ENCODE data around the gene SERPINE1. TPM values are rescaled to one million over a fixed set of nuclear protein-coding genes. Genes with fewer than 3 reads are reported as not detected.

The SERPINE1 gene
- total RNA-seq, 1 donor from 2014 or later: 88.2 TPM

GRCh38 chr7:101121991-101122932, 4.6 kb upstream of the SERPINE1 start:
- DNase-seq (ENCODE audit: low read depth in 2 of 2): peak; percentile 74 to 98

GRCh38 chr7:101122933-101123702, 3.8 kb upstream of the SERPINE1 start:
- DNase-seq (ENCODE audit: low read depth in 2 of 2): no peak

GRCh38 chr7:101123703-101124068, 3.2 kb upstream of the SERPINE1 start:
- DNase-seq (ENCODE audit: low read depth in 2 of 2): no peak

GRCh38 chr7:101124376-101125056, 2.4 kb upstream of the SERPINE1 start:
- DNase-seq (ENCODE audit: low read depth in 2 of 2): peak; percentile 89 to 91

GRCh38 chr7:101125989-101126650, 784 bp upstream of the SERPINE1 start:
- peak in 1 of 2 donors; percentile 97 for DNase-seq (ENCODE audit: low read depth in 2 of 2)

GRCh38 chr7:101127460-101128039, 646 bp downstream of the SERPINE1 start:
- DNase-seq (ENCODE audit: low read depth in 2 of 2): no peak

- no peak for DNase-seq (ENCODE audit: low read depth in 2 of 2)
These were observed 1.3 kb downstream of the SERPINE1 start for GRCh38 chr7:101128040-101128834.

- DNase-seq (ENCODE audit: low read depth in 2 of 2): no peak
These were observed 2.8 kb downstream of the SERPINE1 start for GRCh38 chr7:101129603-101130117.

GRCh38 chr7:101132626-101133600, 6.0 kb downstream of the SERPINE1 start:
- peak in 1 of 2 donors; percentile 21 for DNase-seq (ENCODE audit: low read depth in 2 of 2)

- DNase-seq (ENCODE audit: low read depth in 2 of 2): peak in 1 of 2 donors; percentile 34
These were observed 6.9 kb downstream of the SERPINE1 start for GRCh38 chr7:101133621-101134398.

- DNase-seq (ENCODE audit: low read depth in 2 of 2): peak in 1 of 2 donors; percentile 30
These were observed 7.6 kb downstream of the SERPINE1 start for GRCh38 chr7:101134399-101134980.

GRCh38 chr7:101137651-101138212, 10.8 kb downstream of the SERPINE1 start:
- DNase-seq (ENCODE audit: low read depth in 2 of 2): no peak

- DNase-seq (ENCODE audit: low read depth in 2 of 2): peak; percentile 97 to 99
These were observed 11.4 kb downstream of the SERPINE1 start for GRCh38 chr7:101138213-101138870.

- no peak for DNase-seq (ENCODE audit: low read depth in 2 of 2)
These were observed 13.4 kb downstream of the SERPINE1 start for GRCh38 chr7:101140339-101140699.

GRCh38 chr7:101140746-101141382, 14.0 kb downstream of the SERPINE1 start:
- no peak for DNase-seq (ENCODE audit: low read depth in 2 of 2)
